ENCODE data around the gene ABHD16B. TPM values are rescaled to one million over a fixed set of nuclear protein-coding genes. Genes with fewer than 3 reads are reported as not detected.
A peak's percentile ranks its signal among the peaks of the same experiment; 100 is the strongest.

Gene ABHD16B
- total and polyA plus RNA-seq, 2 of the 13 experiments (the other 11 are each of a cell fraction or from before 2014, with no cell fraction given) = not detected

DNA sequence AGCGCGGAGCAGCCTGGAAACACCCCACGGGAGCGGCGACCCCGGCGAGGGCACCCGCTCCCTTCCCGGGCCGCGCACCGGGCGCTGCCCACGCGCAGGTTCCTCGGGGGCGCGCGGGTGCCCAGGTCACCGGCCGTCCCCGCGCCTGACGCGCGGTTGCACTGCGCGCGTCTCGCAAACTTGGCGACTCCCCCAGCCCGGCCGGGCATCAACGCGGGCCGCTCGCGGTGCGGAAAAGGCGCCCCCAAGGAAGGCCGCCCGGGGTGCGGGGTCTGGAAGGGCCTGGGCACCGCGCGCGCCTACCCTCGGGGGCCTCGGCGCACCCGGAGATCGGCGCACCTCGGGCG lies 29.7 kb upstream of the ABHD16B start (continued):
- TF ChIP-seq, protein P1, sequence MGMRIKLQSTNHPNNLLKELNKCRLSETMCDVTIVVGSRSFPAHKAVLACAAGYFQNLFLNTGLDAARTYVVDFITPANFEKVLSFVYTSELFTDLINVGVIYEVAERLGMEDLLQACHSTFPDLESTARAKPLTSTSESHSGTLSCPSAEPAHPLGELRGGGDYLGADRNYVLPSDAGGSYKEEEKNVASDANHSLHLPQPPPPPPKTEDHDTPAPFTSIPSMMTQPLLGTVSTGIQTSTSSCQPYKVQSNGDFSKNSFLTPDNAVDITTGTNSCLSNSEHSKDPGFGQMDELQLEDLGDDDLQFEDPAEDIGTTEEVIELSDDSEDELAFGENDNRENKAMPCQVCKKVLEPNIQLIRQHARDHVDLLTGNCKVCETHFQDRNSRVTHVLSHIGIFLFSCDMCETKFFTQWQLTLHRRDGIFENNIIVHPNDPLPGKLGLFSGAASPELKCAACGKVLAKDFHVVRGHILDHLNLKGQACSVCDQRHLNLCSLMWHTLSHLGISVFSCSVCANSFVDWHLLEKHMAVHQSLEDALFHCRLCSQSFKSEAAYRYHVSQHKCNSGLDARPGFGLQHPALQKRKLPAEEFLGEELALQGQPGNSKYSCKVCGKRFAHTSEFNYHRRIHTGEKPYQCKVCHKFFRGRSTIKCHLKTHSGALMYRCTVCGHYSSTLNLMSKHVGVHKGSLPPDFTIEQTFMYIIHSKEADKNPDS (CRISPR knock-in tag; IDR thresholded peaks at IDR 0.05) = no peak
- TF ChIP-seq MIER2 (CRISPR knock-in tag; IDR thresholded peaks at IDR 0.05) (no peak), TMF1 (CRISPR knock-in tag; IDR thresholded peaks at IDR 0.05; ENCODE audit: low read depth) (0 out of 2 replicates have a peak, but pooled peaks have one; percentile 20), NFKB2 (CRISPR knock-in tag; IDR thresholded peaks at IDR 0.05; ENCODE audit: borderline replicate concordance) (no peak), RCOR2 (CRISPR knock-in tag; IDR thresholded peaks at IDR 0.05) (no peak), ZFP41 (CRISPR knock-in tag; IDR thresholded peaks at IDR 0.05; ENCODE audit: borderline replicate concordance) (no peak), ZNF430 (CRISPR knock-in tag; IDR thresholded peaks at IDR 0.05) (no peak), ZFYVE20 (CRISPR knock-in tag; IDR thresholded peaks at IDR 0.05; ENCODE audit: borderline replicate concordance, low read depth) (no peak), ZBTB20 (CRISPR knock-in tag; IDR thresholded peaks at IDR 0.05; ENCODE audit: borderline replicate concordance, low read depth) (no peak), HNRNPK (IDR thresholded peaks at IDR 0.05; ENCODE audit: low read depth, low read length, poor library complexity, severe bottlenecking) (peak; percentile 40), ZNF235 (CRISPR knock-in tag; IDR thresholded peaks at IDR 0.05; ENCODE audit: borderline replicate concordance) (no peak; the same call in 1 of the 2 replicates), MYNN (CRISPR knock-in tag; IDR thresholded peaks at IDR 0.05; ENCODE audit: low read depth) (no peak), ZNF563 (CRISPR knock-in tag; IDR thresholded peaks at IDR 0.05) (no peak), ZNF121 (CRISPR knock-in tag; IDR thresholded peaks at IDR 0.05) (no peak), ZNF788 (CRISPR knock-in tag; IDR thresholded peaks at IDR 0.05; ENCODE audit: borderline replicate concordance) (0 out of 2 replicates have a peak, but pooled peaks have one; percentile 17), CENPT (CRISPR knock-in tag; IDR thresholded peaks at IDR 0.05; ENCODE audit: low read depth) (no peak), GLI4 (CRISPR knock-in tag; IDR thresholded peaks at IDR 0.05; ENCODE audit: borderline replicate concordance) (peak; percentile 22; the same call in 1 of the 2 replicates), YY1 (IDR thresholded peaks at IDR 0.05; ENCODE audit: insufficient read depth, insufficient replicate concordance, low read depth, low read length) (no peak), MAZ (IDR thresholded peaks at IDR 0.05; ENCODE audit: borderline replicate concordance, low read depth, low read length) (no peak), MAZ (CRISPR knock-in tag; IDR thresholded peaks at IDR 0.05; ENCODE audit: low read depth) (peak; percentile 67), ZNF558 (CRISPR knock-in tag; IDR thresholded peaks at IDR 0.05; ENCODE audit: borderline replicate concordance) (peak; percentile 23; the same call in 1 of the 2 replicates), CHD4 (IDR thresholded peaks at IDR 0.05; ENCODE audit: borderline replicate concordance, low read length) (no peak), ZNF205 (CRISPR knock-in tag; IDR thresholded peaks at IDR 0.05) (no peak), SKI (IDR thresholded peaks at IDR 0.05; ENCODE audit: partially characterized antibody) (no peak)
- TF ChIP-seq, protein P2, sequence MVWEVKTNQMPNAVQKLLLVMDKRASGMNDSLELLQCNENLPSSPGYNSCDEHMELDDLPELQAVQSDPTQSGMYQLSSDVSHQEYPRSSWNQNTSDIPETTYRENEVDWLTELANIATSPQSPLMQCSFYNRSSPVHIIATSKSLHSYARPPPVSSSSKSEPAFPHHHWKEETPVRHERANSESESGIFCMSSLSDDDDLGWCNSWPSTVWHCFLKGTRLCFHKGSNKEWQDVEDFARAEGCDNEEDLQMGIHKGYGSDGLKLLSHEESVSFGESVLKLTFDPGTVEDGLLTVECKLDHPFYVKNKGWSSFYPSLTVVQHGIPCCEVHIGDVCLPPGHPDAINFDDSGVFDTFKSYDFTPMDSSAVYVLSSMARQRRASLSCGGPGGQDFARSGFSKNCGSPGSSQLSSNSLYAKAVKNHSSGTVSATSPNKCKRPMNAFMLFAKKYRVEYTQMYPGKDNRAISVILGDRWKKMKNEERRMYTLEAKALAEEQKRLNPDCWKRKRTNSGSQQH (CRISPR knock-in tag; IDR thresholded peaks at IDR 0.05; ENCODE audit: low read depth) = no peak
- TF ChIP-seq, protein P3, sequence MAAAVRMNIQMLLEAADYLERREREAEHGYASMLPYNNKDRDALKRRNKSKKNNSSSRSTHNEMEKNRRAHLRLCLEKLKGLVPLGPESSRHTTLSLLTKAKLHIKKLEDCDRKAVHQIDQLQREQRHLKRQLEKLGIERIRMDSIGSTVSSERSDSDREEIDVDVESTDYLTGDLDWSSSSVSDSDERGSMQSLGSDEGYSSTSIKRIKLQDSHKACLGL (CRISPR knock-in tag; IDR thresholded peaks at IDR 0.05) = no peak
- TF ChIP-seq, protein P4, sequence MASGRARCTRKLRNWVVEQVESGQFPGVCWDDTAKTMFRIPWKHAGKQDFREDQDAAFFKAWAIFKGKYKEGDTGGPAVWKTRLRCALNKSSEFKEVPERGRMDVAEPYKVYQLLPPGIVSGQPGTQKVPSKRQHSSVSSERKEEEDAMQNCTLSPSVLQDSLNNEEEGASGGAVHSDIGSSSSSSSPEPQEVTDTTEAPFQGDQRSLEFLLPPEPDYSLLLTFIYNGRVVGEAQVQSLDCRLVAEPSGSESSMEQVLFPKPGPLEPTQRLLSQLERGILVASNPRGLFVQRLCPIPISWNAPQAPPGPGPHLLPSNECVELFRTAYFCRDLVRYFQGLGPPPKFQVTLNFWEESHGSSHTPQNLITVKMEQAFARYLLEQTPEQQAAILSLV (CRISPR knock-in tag; IDR thresholded peaks at IDR 0.05; ENCODE audit: borderline replicate concordance) = no peak

Measured in HepG2 (cell line).